ENCODE measurements around the gene CNKSR2.

Gene CNKSR2

GRCh38 chrX:21374163-21374993, at the start of gene CNKSR2:
Gene CNKSR2 (plus strand): TSS chrX:21374418. CDS start chrX:21374898, 480 bp downstream.
- peak; percentile 65 for DNase-seq

- DNase-seq, result no peak
These were observed 19.5 kb upstream of the CNKSR2 start for GRCh38 chrX:21354725-21355124.

DNA sequence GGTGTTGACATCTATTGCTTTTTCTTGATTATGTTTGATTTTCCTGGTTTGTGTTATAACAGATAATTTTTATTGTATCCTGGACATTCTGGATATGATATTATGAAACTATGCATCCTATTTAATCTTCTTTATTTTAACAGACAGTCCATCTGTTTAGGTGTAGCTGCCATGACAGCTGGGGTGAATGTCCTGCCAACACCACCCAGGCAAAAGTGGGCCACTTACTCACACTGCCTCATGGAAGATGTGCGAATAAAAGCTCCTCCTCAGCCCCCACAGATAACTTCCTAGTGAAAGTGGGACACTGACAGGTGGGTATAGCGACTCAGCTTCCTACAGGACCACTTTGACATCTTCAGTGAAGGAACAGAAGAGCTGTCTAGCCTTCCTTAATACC, 18.4 kb upstream of the CNKSR2 start:
- no peak for DNase-seq

- DNase-seq, result no peak
These were observed 4.6 kb upstream of the CNKSR2 start for GRCh38 chrX:21369613-21370012.

DNA sequence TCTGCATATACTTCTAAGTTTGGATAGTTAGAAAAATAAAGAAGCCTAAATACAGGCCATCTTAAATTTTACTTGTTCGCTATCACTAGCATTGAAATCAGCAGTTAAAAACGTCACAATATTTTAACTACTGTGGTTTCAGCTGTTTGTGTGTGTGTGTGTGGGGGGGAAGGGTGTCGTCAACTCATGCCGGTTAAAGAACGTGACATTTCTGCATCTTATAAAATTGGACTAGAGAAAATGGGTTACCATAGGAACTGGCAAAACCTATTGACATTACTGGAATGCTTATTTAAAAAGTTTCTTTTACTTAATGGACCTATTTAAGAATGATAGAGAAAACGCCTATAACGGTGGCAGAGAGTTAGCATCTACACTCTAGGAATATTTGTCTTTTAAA, 1.2 kb upstream of the CNKSR2 start:
- no peak for DNase-seq

GRCh38 chrX:21373637-21374162, 518 bp upstream of the CNKSR2 start:
- peak; percentile 9 for DNase-seq

- DNase-seq, result no peak
These were observed 933 bp downstream of the CNKSR2 start for GRCh38 chrX:21374994-21375707.

- DNase-seq, result no peak
These were observed 1.4 kb downstream of the CNKSR2 start for GRCh38 chrX:21375708-21376009.

DNA sequence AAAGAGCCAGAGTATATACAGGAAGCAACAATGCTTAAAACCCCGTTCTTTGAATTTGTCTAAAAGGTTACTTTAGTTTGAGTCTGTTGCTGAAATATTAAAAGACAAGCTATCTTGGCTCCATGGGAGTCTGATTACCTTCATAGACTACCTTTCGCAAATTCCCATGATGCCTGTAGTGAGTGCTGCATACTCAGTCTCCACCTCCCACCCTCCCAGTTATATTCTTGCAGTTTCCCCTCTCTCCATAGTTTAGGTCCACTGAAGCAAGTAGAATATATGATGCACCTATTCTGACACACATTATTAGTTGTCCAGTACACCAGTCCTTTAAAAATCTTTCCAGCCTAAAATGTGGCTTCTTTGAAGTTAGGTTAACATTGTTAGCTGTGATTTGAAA, 2.4 kb downstream of the CNKSR2 start:
- DNase-seq, result no peak

DNA sequence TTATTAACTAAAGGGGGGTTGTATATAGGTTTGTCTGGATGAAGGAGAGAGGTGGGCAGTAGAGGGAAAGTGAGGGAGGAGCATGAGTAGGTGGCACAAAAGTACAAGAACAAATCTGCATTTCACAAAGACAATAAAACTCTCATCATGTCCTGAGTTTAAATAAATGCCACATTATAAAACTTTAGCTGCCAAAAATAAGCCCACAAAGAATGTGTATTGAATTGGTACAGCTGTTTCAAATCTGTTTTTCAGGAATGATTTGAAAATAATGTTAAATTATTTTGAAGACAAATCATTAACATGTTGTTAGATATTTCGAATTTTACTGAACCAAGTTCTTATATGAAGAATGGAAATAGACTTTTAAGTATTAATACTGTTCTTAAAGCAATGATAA, 5.8 kb downstream of the CNKSR2 start:
- DNase-seq, result no peak

GRCh38 chrX:21382715-21383114, 8.5 kb downstream of the CNKSR2 start:
- DNase-seq, result no peak

DNA sequence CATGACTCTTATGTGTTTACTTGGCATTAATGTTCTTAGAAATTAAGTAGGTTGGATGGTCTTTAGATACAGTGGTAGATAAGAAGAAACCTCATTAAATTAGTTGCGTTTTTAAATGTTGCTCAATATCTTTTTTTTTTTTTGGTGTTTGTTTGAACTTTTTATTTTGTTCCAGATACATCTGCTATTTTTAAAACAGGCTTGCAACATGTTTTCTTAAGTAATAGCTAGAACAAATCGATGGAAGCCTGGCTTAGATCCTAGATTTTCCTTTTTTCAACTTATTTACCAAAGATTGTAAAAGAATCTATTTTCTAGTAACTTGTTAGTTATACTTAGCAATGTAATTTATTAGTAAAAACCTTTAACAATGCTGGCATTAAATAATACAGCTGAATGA, 9.3 kb downstream of the CNKSR2 start:
- no peak for DNase-seq

- no peak for DNase-seq
These were observed 10.0 kb downstream of the CNKSR2 start for GRCh38 chrX:21384178-21384577.

- DNase-seq, result no peak
These were observed 20.6 kb downstream of the CNKSR2 start for GRCh38 chrX:21394792-21395191.

GRCh38 chrX:21398426-21398825, 24.2 kb downstream of the CNKSR2 start:
- peak; percentile 12 for DNase-seq

- no peak for DNase-seq
These were observed 26.3 kb downstream of the CNKSR2 start for GRCh38 chrX:21400408-21401121.

DNA sequence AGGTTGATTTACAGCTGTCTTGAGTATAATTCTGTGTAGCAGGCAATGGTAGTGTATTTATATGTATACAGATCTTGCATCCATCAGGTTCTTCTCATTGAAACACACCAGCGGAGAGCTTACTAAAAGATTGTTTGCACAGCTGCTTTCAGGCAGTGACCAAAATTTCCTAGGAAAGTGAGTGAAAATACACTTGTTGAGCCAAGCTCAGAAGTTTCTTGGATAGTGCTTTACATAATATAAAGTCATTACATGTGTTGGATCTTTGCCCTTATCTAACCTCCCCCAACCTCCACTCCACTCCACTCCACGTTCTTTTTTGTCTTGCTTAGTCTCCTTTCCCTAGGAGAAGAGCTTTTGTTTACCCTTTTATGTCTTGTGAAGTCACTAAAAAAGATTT, 34.1 kb downstream of the CNKSR2 start:
- DNase-seq, result no peak

DNA sequence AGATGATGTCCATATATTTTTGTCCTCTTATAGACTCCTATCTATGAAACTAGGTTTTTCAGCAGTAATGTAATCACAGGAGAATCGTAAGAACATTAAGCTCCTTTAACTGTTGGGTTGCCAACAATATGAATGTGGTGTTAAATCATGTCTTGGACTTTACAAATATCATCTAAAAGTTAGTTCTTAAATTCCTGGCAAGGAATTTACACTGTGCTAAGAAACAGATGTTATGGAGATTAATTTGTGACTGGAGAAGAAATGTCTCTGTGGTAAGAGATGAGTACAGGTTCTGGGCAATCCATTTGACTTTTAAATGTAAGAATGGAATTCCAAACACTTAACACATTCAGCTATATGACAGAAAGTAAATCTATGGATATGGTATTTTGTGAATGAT, 34.6 kb downstream of the CNKSR2 start:
- no peak for DNase-seq

DNA sequence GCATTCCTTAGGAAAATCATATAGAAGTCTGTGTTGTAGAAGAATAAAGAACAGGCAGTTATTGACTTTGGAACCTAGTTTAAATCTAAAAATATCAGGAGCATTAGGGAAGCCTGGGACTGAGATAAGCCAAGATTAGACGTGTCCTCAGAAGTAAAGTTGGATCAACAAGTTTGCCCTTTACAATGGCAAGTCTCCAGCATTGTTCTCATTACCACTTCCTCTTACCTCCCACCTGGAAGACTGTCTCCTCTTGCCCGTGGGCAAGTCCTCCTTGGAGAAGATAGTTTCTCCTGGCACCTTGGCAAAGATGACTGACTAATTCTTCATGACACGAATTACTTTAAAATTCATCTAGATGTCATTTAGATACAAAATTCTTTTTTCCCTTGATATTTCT, 37.8 kb downstream of the CNKSR2 start:
- no peak for DNase-seq

- DNase-seq, result no peak
These were observed 38.7 kb downstream of the CNKSR2 start for GRCh38 chrX:21412883-21413282.

DNA sequence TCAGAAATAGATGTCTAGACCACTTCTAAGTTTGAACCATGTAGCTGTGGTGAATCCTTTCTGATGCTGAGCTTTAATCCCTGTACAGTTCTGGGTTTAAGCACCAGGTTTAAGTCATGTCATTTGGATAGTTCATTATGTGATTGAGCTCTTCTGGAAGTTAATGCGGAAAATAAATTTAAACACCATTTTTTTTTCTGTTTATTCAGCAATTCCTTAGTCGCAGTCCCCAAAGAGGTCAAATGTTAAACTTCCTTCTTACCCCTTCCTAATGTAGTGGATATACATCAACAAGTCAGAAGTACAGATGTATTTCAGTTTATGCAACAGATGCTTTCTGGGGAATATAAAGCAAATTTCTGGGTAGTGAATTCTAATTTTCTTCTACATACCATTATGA, 52.9 kb downstream of the CNKSR2 start:
- no peak for DNase-seq

GRCh38 chrX:21437036-21437435, 62.8 kb downstream of the CNKSR2 start:
- DNase-seq, result no peak

DNA sequence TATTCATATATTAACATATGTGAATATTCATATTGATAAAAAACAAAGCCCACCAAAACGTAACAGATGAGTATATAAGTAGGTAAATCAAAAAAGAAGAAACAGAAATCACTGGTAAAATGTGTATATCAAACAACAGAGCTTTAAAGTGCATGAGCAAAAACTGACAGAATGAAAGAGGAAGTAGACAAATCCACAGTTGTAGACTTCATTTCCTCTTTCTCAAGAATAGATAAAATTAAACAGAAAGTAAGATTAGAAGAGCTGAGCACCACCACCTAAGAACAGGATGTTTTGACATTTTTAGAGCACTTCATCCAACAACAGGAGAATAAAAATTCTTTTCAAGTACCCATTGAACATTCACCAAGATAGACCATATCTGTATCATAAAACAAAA, 64.6 kb downstream of the CNKSR2 start:
- DNase-seq, result peak; percentile 7

GRCh38 chrX:21440911-21441310, 66.7 kb downstream of the CNKSR2 start:
- DNase-seq, result no peak

All from activated CD4-positive, alpha-beta T cell treated with anti-CD3 and anti-CD28 coated beads, Interleukin-2, Interleukin-6, amounts not matched to agents 100 ng/mL and 50 ng/mL, durations not matched to agents 16 hours and 8 hours (primary cell).